ENCODE results near the gene CXXC4. TPM values are rescaled to one million over a fixed set of nuclear protein-coding genes. Genes with fewer than 3 reads are reported as not detected.

The CXXC4 gene
- total RNA-seq, 2 experiments from 2014 or later = 0.04 TPM; not detected in 1

- H3K4me3 Mint-ChIP-seq = no peak overlapping the region
- peaks cover 37% of the 10 kb centered on the region for H3K4me1 Mint-ChIP-seq
- no peaks in the 10 kb centered on the region for H3K9me3 Mint-ChIP-seq
- H3K27ac Mint-ChIP-seq = no peak overlapping the region
- peaks cover 89% of the 10 kb centered on the region for H3K27me3 Mint-ChIP-seq
- H3K36me3 Mint-ChIP-seq = peaks cover 3% of the 10 kb centered on the region
- no peak for DNase-seq
These were observed 1.4 kb downstream of the CXXC4 start for GRCh38 chr4:104493081-104493831.

- Mint-ChIP-seq H3K27me3 (peaks cover 92% of the 10 kb centered on the region), H3K9me3 (no peaks in the 10 kb centered on the region), H3K4me1 (peaks cover 37% of the 10 kb centered on the region), H3K36me3 (peaks cover 3% of the 10 kb centered on the region), H3K27ac (no peak overlapping the region), H3K4me3 (peak overlapping the region; percentile 70)
- DNase-seq = no peak
These were observed 2.4 kb downstream of the CXXC4 start for GRCh38 chr4:104492183-104492771.

- Mint-ChIP-seq H3K9me3 (no peaks in the 10 kb centered on the region), H3K36me3 (peaks cover 3% of the 10 kb centered on the region), H3K27me3 (peaks cover 95% of the 10 kb centered on the region), H3K4me3 (peak overlapping the region; percentile 70), H3K4me1 (peaks cover 37% of the 10 kb centered on the region), H3K27ac (no peak overlapping the region)
- peak; percentile 36 for DNase-seq
These were observed 3.1 kb downstream of the CXXC4 start for GRCh38 chr4:104491481-104492182.

GRCh38 chr4:104490770-104491480 lies 3.8 kb downstream of the CXXC4 start:
- H3K27me3 Mint-ChIP-seq = peaks cover 90% of the 10 kb centered on the region
- H3K4me1 Mint-ChIP-seq = peaks cover 37% of the 10 kb centered on the region
- peak overlapping the region; percentile 73 for H3K27ac Mint-ChIP-seq
- no peaks in the 10 kb centered on the region for H3K9me3 Mint-ChIP-seq
- peak; percentile 53 for DNase-seq
- peak overlapping the region; percentile 71 for H3K4me3 Mint-ChIP-seq
- peaks cover 3% of the 10 kb centered on the region for H3K36me3 Mint-ChIP-seq

GRCh38 chr4:104490096-104490769 lies 4.5 kb downstream of the CXXC4 start:
- Mint-ChIP-seq H3K36me3 (peaks cover 2% of the 10 kb centered on the region), H3K27me3 (peaks cover 87% of the 10 kb centered on the region), H3K9me3 (no peaks in the 10 kb centered on the region), H3K27ac (peak overlapping the region; percentile 73), H3K4me3 (peak overlapping the region; percentile 71), H3K4me1 (peaks cover 32% of the 10 kb centered on the region)
- peak; percentile 29 for DNase-seq

- H3K9me3 Mint-ChIP-seq = no peaks in the 10 kb centered on the region
- H3K27ac Mint-ChIP-seq = no peak overlapping the region
- no peak overlapping the region for H3K4me3 Mint-ChIP-seq
- DNase-seq = no peak
- peaks cover 30% of the 10 kb centered on the region for H3K4me1 Mint-ChIP-seq
- H3K36me3 Mint-ChIP-seq = no peaks in the 10 kb centered on the region
- H3K27me3 Mint-ChIP-seq = peaks cover 87% of the 10 kb centered on the region
These were observed 5.0 kb downstream of the CXXC4 start for GRCh38 chr4:104489731-104490095.

- DNase-seq = no peak
- Mint-ChIP-seq H3K9me3 (no peaks in the 10 kb centered on the region), H3K36me3 (no peaks in the 10 kb centered on the region), H3K4me1 (peaks cover 22% of the 10 kb centered on the region), H3K27ac (no peak overlapping the region), H3K27me3 (peaks cover 74% of the 10 kb centered on the region), H3K4me3 (no peak overlapping the region)
These were observed 6.5 kb downstream of the CXXC4 start for GRCh38 chr4:104488151-104488550.

- H3K36me3 Mint-ChIP-seq = no peaks in the 10 kb centered on the region
- H3K27ac Mint-ChIP-seq = no peak overlapping the region
- no peak overlapping the region for H3K4me3 Mint-ChIP-seq
- peaks cover 17% of the 10 kb centered on the region for H3K4me1 Mint-ChIP-seq
- no peak for DNase-seq
- peaks cover 70% of the 10 kb centered on the region for H3K27me3 Mint-ChIP-seq
- H3K9me3 Mint-ChIP-seq = no peaks in the 10 kb centered on the region
These were observed 7.8 kb downstream of the CXXC4 start for GRCh38 chr4:104486716-104487504.

GRCh38 chr4:104475652-104476051 lies 19.0 kb downstream of the CXXC4 start:
- Mint-ChIP-seq H3K27me3 (peaks cover 9% of the 10 kb centered on the region), H3K36me3 (no peaks in the 10 kb centered on the region), H3K4me1 (no peaks in the 10 kb centered on the region), H3K9me3 (no peaks in the 10 kb centered on the region), H3K27ac (no peak overlapping the region), H3K4me3 (no peak overlapping the region)
- no peak for DNase-seq

- peaks cover 7% of the 10 kb centered on the region for H3K27me3 Mint-ChIP-seq
- H3K4me3 Mint-ChIP-seq = no peak overlapping the region
These were observed 21.9 kb downstream of the CXXC4 start for GRCh38 chr4:104472766-104473165.

GRCh38 chr4:104470770-104471169 lies 23.9 kb downstream of the CXXC4 start:
- Mint-ChIP-seq H3K27ac (no peak overlapping the region), H3K27me3 (peaks cover 14% of the 10 kb centered on the region), H3K4me3 (no peak overlapping the region), H3K36me3 (no peaks in the 10 kb centered on the region), H3K9me3 (no peaks in the 10 kb centered on the region), H3K4me1 (no peaks in the 10 kb centered on the region)
- DNase-seq = no peak

More at GRCh38 chr4:104472766-104473165, 21.9 kb downstream of the CXXC4 start:
- no peaks in the 10 kb centered on the region for H3K36me3 Mint-ChIP-seq
- DNase-seq = no peak
- H3K4me1 Mint-ChIP-seq = no peaks in the 10 kb centered on the region
- no peaks in the 10 kb centered on the region for H3K9me3 Mint-ChIP-seq
- H3K27ac Mint-ChIP-seq = no peak overlapping the region

GRCh38 chr4:104469794-104470193 lies 24.9 kb downstream of the CXXC4 start:
- H3K36me3 Mint-ChIP-seq = no peaks in the 10 kb centered on the region
- DNase-seq = no peak
- H3K27me3 Mint-ChIP-seq = peaks cover 10% of the 10 kb centered on the region
- H3K4me3 Mint-ChIP-seq = no peak overlapping the region
- H3K27ac Mint-ChIP-seq = no peak overlapping the region
- H3K4me1 Mint-ChIP-seq = no peaks in the 10 kb centered on the region
- H3K9me3 Mint-ChIP-seq = no peaks in the 10 kb centered on the region

- no peak for DNase-seq
- no peaks in the 10 kb centered on the region for H3K36me3 Mint-ChIP-seq
- peaks cover 14% of the 10 kb centered on the region for H3K27me3 Mint-ChIP-seq
- no peaks in the 10 kb centered on the region for H3K4me1 Mint-ChIP-seq
- H3K27ac Mint-ChIP-seq = no peak overlapping the region
- no peaks in the 10 kb centered on the region for H3K9me3 Mint-ChIP-seq
- H3K4me3 Mint-ChIP-seq = no peak overlapping the region
These were observed 29.1 kb downstream of the CXXC4 start for GRCh38 chr4:104465619-104466018.

- no peak for DNase-seq
- no peak overlapping the region for H3K27ac Mint-ChIP-seq
- H3K27me3 Mint-ChIP-seq = peaks cover 13% of the 10 kb centered on the region
- H3K36me3 Mint-ChIP-seq = no peaks in the 10 kb centered on the region
- no peak overlapping the region for H3K4me3 Mint-ChIP-seq
- H3K9me3 Mint-ChIP-seq = no peaks in the 10 kb centered on the region
- no peaks in the 10 kb centered on the region for H3K4me1 Mint-ChIP-seq
These were observed 29.5 kb downstream of the CXXC4 start for GRCh38 chr4:104465201-104465600.

Measured in activated naive CD8-positive, alpha-beta T cell treated with anti-CD3 and anti-CD28 coated beads for 36 hours (primary cell).